GM23338 (cell line): ENCODE data around the gene ARFGEF2. TPM values are rescaled to one million over a fixed set of nuclear protein-coding genes. Genes with fewer than 3 reads are reported as not detected.

Source experiments
- ATAC-seq: fragments of 200-7000 bp; cut with Tn5 transposase; 3 replicates; pipeline ENCODE4 v1.9.1; 2020
- DNase-seq: peaks from one replicate; pipeline ENCODE4 v3.0.0-alpha.2; 2015; ENCODE audit warnings: low spot score
- H2AFZ ChIP-seq: fragments of 200-600 bp; sonication (generic); 2 replicates; pipeline ENCODE4 v1.8.0; 2016; ENCODE audit warnings: antibody characterized with exemption, mild to moderate bottlenecking, moderate library complexity
- H3F3A ChIP-seq: fragments of 200-600 bp; sonication (generic); replicated peaks from 2 replicates; pipeline ENCODE4 v1.8.0; 2017; ENCODE audit warnings: antibody characterized with exemption, mixed run types, low read depth
- H3K27ac ChIP-seq: fragments of 200-600 bp; sonication (generic); 2 replicates; pipeline ENCODE4 v1.6.1; 2016; ENCODE audit warnings: low read depth
- H3K27me3 ChIP-seq: fragments of 200-600 bp; sonication (generic); 2 replicates; pipeline ENCODE4 v1.8.0; 2016; ENCODE audit warnings: mild to moderate bottlenecking, mixed run types, moderate library complexity; ENCODE audit not compliant: insufficient read depth
- H3K36me3 ChIP-seq: fragments of 200-600 bp; sonication (generic); 2 replicates; pipeline ENCODE4 v1.8.0; 2016; ENCODE audit warnings: mild to moderate bottlenecking; ENCODE audit not compliant: insufficient read depth
- H3K4me1 ChIP-seq: fragments of 200-600 bp; sonication (generic); 2 replicates; pipeline ENCODE4 v1.8.0; 2016; ENCODE audit warnings: mild to moderate bottlenecking, moderate library complexity; ENCODE audit not compliant: insufficient read depth
- H3K4me2 ChIP-seq: fragments of 200-600 bp; sonication (generic); 2 replicates; pipeline ENCODE4 v1.7.1; 2017; ENCODE audit warnings: mixed run types
- H3K4me3 ChIP-seq: fragments of 200-600 bp; sonication (generic); 2 replicates; pipeline ENCODE4 v1.6.1; 2016; ENCODE audit warnings: mixed run types
- H3K79me2 ChIP-seq: fragments of 200-600 bp; sonication (generic); replicated peaks from 2 replicates; pipeline ENCODE4 v1.8.0; 2017; ENCODE audit warnings: mild to moderate bottlenecking; ENCODE audit not compliant: insufficient read depth
- H3K9me2 ChIP-seq: fragments of 200-600 bp; sonication (generic); 2 replicates; pipeline ENCODE4 v1.8.0; 2017; ENCODE audit not compliant: insufficient read depth
- H4K20me1 ChIP-seq: fragments of 200-600 bp; sonication (generic); replicated peaks from 2 replicates; pipeline ENCODE4 v1.8.0; 2017; ENCODE audit warnings: mild to moderate bottlenecking; ENCODE audit not compliant: insufficient read depth
- H3K27ac Mint-ChIP-seq: 2 replicates; pipeline ENCODE4 v1.8.0; 2020; ENCODE audit warnings: inconsistent platforms, mild to moderate bottlenecking, moderate library complexity, mixed read lengths
- H3K27me3 Mint-ChIP-seq: 3 replicates; pipeline ENCODE4 v1.8.0; 2022; ENCODE audit warnings: low read depth, mild to moderate bottlenecking, moderate library complexity, mixed read lengths, inconsistent platforms; ENCODE audit not compliant: insufficient read depth, poor library complexity
- H3K36me3 Mint-ChIP-seq: 3 replicates; pipeline ENCODE4 v1.8.0; 2021; ENCODE audit warnings: low read depth, mild to moderate bottlenecking, inconsistent platforms, moderate library complexity, mixed read lengths
- H3K4me1 Mint-ChIP-seq: 3 replicates; pipeline ENCODE4 v1.8.0; 2020; ENCODE audit warnings: mild to moderate bottlenecking, inconsistent platforms, mixed read lengths
- H3K4me3 Mint-ChIP-seq: 3 replicates; pipeline ENCODE4 v1.8.0; 2021; ENCODE audit warnings: moderate library complexity, mild to moderate bottlenecking, inconsistent platforms, mixed read lengths
- H3K9me3 Mint-ChIP-seq: 3 replicates; pipeline ENCODE4 v1.8.0; 2020; ENCODE audit warnings: moderate library complexity, mild to moderate bottlenecking, inconsistent platforms, mixed read lengths
- CREB1 ChIP-seq: fragments of 250-450 bp; sonication (Bioruptor Pico); IDR thresholded peaks from 2 replicates; pipeline ENCODE4 v1.5.0; 2020; ENCODE audit warnings: low read depth, mild to moderate bottlenecking, moderate library complexity
- CTCF ChIP-seq, 2 experiments: fragments of 200-600 bp in 1 of 2; sonication (generic) in 1 of 2; conservative IDR thresholded peaks; 2 replicates each; pipeline versions ENCODE4 v1.5.1 to v1.6.1; 2016 to 2017; ENCODE audit warnings: antibody characterized with exemption in 2 of 2, low read depth in 2 of 2, mild to moderate bottlenecking in 2 of 2, moderate library complexity in 1 of 2
- ETS1 ChIP-seq: IDR thresholded peaks from 2 replicates; pipeline ENCODE4 v1.6.1; 2016; ENCODE audit warnings: antibody characterized with exemption
- EZH2phosphoT487 ChIP-seq: fragments of 200-600 bp; sonication (generic); IDR thresholded peaks from one replicate; pipeline ENCODE4 v1.8.1; 2018; ENCODE audit warnings: antibody characterized with exemption; ENCODE audit not compliant: unreplicated experiment
- JUNB ChIP-seq: IDR thresholded peaks from one replicate; pipeline ENCODE4 v1.6.1; 2016; ENCODE audit warnings: antibody characterized with exemption; ENCODE audit not compliant: unreplicated experiment
- NANOG ChIP-seq: IDR thresholded peaks from 2 replicates; pipeline ENCODE4 v1.6.1; 2016; ENCODE audit warnings: antibody characterized with exemption, borderline replicate concordance
- POLR2AphosphoS5 ChIP-seq: IDR thresholded peaks from 2 replicates; pipeline ENCODE4 v1.6.1; 2016; ENCODE audit warnings: antibody characterized with exemption, low read depth
- REST ChIP-seq: IDR thresholded peaks from one replicate; pipeline ENCODE4 v1.6.1; 2018; ENCODE audit warnings: antibody characterized with exemption; ENCODE audit not compliant: unreplicated experiment
- ZNF331 ChIP-seq: fragments of 250-450 bp; sonication (Bioruptor Pico); IDR thresholded peaks from 2 replicates; pipeline ENCODE4 v1.5.0; 2020; ENCODE audit warnings: low read depth, mild to moderate bottlenecking, moderate library complexity
- ZNF462 ChIP-seq: fragments of 250-450 bp; sonication (Bioruptor Pico); IDR thresholded peaks from 2 replicates; pipeline ENCODE4 v1.5.0; 2020; ENCODE audit warnings: mild to moderate bottlenecking, moderate library complexity
- polyA plus RNA-seq: library from polyadenylated mRNA; unstranded; fragments of >200 nt; fragmentation: Nextera tagmentation; extraction: Ambion mirVana; gene quantifications from 2 replicates; pipeline ENCODE4 v1.2.1, GENCODE V29; 2016
- total RNA-seq: library from RNA; depleted of rRNA; stranded (reverse); fragments of >200 nt; shearing (Covaris generic); gene quantifications from 2 replicates; pipeline ENCODE4 v1.2.3, GENCODE V29; 2014

The ARFGEF2 gene
- total and polyA plus RNA-seq, 2 experiments from 2014 or later = 7.2 to 25.5 TPM

GRCh38 chr20:49063279-49063678 is 141.8 kb downstream of the ARFGEF2 start:
- no peak overlapping the region for H3K27ac Mint-ChIP-seq
- H3K4me1 ChIP-seq = no peaks in the 10 kb centered on the region
- H4K20me1 ChIP-seq = peaks cover 43% of the 10 kb centered on the region
- H3K36me3 Mint-ChIP-seq = peaks cover 84% of the 10 kb centered on the region
- no peak overlapping the region for H3K4me2 ChIP-seq
- H3K4me3 ChIP-seq = no peak overlapping the region
- peaks cover 2% of the 10 kb centered on the region for H3K27me3 Mint-ChIP-seq
- peaks cover 77% of the 10 kb centered on the region for H3K36me3 ChIP-seq
- H2AFZ ChIP-seq = no peak overlapping the region
- DNase-seq (no peak), ATAC-seq (no peak)
- H3K27me3 ChIP-seq = no peaks in the 10 kb centered on the region
- H3F3A ChIP-seq = peaks cover 15% of the 10 kb centered on the region; the same call in 1 of the 2 replicates
- no peaks in the 10 kb centered on the region for H3K9me3 Mint-ChIP-seq
- H3K4me1 Mint-ChIP-seq = no peaks in the 10 kb centered on the region
- 0 out of 2 replicates have a peak, but pooled peaks cover 5% of the 10 kb centered on the region for H3K9me2 ChIP-seq
- no peak for TF ChIP-seq NANOG
- TF ChIP-seq REST = no peak
- TF ChIP-seq ZNF462 (CRISPR knock-in tag) = no peak
- no peak for TF ChIP-seq ETS1
- TF ChIP-seq CTCF (conservative IDR thresholded peaks at IDR 0.05; ENCODE audit: low read depth in 2 of 2) = no peak
- no peak for TF ChIP-seq JUNB
- no peak for TF ChIP-seq CREB1 (CRISPR knock-in tag)
- TF ChIP-seq EZH2phosphoT487 = no peak
- no peak for TF ChIP-seq ZNF331
- TF ChIP-seq POLR2AphosphoS5 = no peak
- H3K79me2 ChIP-seq = peaks cover 81% of the 10 kb centered on the region
- no peak overlapping the region for H3K4me3 Mint-ChIP-seq
- H3K27ac ChIP-seq = no peak overlapping the region; the same call in 1 of the 2 replicates
